ENCODE data around the gene INPP5E. TPM values are rescaled to one million over a fixed set of nuclear protein-coding genes. Genes with fewer than 3 reads are reported as not detected.

INPP5E gene
- total RNA-seq, 3 donors from 2014 or later (not counting 1 experiment from before 2014, with no cell fraction given), result 12.1 to 15.7 (median 14.4) TPM

DNA sequence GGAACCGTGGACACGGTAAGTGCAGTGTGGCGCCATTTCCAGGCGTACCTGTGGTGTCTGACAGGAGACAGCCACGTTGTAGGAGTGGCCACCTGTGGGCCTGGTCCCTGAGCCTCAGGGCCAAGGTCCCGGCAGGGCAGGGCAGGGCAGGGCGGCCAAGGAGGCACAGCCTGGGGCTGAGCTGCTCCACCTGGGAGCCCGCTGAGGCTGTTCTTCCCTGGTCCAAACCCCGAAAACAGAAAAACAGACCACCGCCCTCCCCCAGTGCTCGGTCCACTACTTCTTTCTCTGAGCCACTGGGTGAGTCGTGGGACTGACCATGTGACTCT is 20.6 kb downstream of the INPP5E start:
- intact Hi-C loops (cut with micrococcal nuclease), result no loop called here
- TF ChIP-seq, protein P1, sequence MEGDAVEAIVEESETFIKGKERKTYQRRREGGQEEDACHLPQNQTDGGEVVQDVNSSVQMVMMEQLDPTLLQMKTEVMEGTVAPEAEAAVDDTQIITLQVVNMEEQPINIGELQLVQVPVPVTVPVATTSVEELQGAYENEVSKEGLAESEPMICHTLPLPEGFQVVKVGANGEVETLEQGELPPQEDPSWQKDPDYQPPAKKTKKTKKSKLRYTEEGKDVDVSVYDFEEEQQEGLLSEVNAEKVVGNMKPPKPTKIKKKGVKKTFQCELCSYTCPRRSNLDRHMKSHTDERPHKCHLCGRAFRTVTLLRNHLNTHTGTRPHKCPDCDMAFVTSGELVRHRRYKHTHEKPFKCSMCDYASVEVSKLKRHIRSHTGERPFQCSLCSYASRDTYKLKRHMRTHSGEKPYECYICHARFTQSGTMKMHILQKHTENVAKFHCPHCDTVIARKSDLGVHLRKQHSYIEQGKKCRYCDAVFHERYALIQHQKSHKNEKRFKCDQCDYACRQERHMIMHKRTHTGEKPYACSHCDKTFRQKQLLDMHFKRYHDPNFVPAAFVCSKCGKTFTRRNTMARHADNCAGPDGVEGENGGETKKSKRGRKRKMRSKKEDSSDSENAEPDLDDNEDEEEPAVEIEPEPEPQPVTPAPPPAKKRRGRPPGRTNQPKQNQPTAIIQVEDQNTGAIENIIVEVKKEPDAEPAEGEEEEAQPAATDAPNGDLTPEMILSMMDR (IDR thresholded peaks at IDR 0.05), result no peak
- no peaks in the 10 kb centered on the region for H3K36me3 Mint-ChIP-seq
- no peak for ATAC-seq
- no peaks in the 10 kb centered on the region for H3K27me3 Mint-ChIP-seq (ENCODE audit: low read depth in 2 of 2)
- H3K9me3 ChIP-seq (ENCODE audit: control insufficient read depth, insufficient read depth, low read length), result no peaks in the 10 kb centered on the region
- H3K9me3 Mint-ChIP-seq, result no peaks in the 10 kb centered on the region
- H3K4me3 ChIP-seq (ENCODE audit: low read length), result no peak overlapping the region
- no peaks in the 10 kb centered on the region for H3K4me1 Mint-ChIP-seq
- H3K4me1 ChIP-seq (ENCODE audit: control insufficient read depth, insufficient read depth, low read length), result no peaks in the 10 kb centered on the region
- H3K4me3 Mint-ChIP-seq, result no peak overlapping the region
- no peak overlapping the region for H3K27ac ChIP-seq (ENCODE audit: low read length)
- WGBS (ENCODE audit: insufficient coverage), result 97% methylated on average over 12 of the region's 12 CpGs
- no peak for DNase-seq
- H3K27ac Mint-ChIP-seq, result no peak overlapping the region
- H3K27me3 ChIP-seq (ENCODE audit: control insufficient read depth, insufficient read depth, low read length), result no peaks in the 10 kb centered on the region
- peaks cover 76% of the 10 kb centered on the region for H3K36me3 ChIP-seq (ENCODE audit: control insufficient read depth, insufficient read depth, low read length)

DNA sequence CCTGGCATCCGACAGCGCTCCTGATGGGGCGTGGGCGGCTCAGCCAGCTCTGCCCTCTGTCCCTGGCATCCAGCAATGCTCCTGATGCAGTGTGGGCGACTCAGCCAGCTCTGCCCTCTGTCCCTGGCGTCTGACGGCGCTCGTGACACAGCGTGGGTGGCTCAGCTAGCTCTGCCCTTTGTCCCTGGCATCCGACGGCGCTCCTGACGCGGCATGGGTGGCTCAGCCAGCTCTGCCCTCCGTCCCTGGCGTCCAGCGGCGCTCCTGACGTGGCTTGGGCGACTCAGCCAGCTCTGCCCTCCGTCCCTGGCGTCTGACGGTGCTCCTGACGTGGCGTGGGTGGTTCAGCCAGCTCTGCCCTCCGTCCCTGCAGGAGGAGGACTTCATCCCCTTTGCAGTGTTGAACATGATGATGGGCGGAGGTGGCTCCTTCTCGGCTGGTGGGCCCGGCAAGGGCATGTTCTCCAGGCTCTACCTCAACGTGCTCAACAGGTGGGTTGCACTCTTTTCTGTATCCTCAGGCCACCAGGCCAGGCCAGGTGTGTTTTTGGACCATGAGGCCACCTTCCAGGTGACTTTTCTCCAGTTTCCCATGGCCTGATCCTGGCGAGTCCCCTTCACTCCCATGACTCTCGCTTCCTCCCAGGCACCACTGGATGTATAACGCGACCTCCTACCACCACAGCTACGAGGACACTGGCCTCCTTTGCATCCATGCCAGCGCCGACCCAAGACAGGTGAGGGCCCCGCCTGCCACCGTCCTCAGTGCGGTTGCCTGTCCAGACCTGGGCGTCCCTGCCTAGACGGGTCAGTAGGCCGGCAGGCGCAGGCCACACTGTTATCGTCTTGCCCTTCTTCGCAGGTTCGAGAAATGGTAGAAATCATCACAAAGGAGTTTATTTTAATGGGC is 21.2 kb downstream of the INPP5E start:
- WGBS (ENCODE audit: insufficient coverage), result 96% methylated on average over 48 of the region's 48 CpGs
- no peak overlapping the region for H3K27ac Mint-ChIP-seq

DNA sequence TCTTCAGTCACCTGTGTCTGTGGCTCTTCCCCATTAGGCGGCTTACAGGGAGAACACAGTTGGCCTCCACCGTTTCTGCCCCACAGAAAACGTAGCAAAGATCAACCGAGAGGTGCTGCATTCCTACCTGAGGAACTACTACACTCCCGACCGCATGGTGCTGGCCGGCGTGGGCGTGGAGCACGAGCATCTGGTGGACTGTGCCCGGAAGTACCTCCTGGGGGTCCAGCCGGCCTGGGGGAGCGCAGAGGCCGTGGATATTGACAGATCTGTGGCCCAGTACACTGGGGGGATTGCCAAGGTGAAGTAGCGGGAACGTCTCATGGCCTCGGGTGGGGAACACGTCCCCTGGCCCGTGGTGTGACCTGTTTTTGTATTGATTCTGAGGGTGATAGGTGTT is 22.7 kb downstream of the INPP5E start:
- Mint-ChIP-seq H3K27me3 (ENCODE audit: low read depth in 2 of 2) (no peaks in the 10 kb centered on the region), H3K9me3 (no peaks in the 10 kb centered on the region), H3K4me1 (peaks cover 0 to 5% of the 10 kb centered on the region in 2 donors), H3K36me3 (no peaks in the 10 kb centered on the region), H3K4me3 (no peak overlapping the region), H3K27ac (no peak overlapping the region)
- intact Hi-C loops (cut with micrococcal nuclease), result no loop called here
- H3K4me3 ChIP-seq (ENCODE audit: low read length), result no peak overlapping the region
- peaks cover 72% of the 10 kb centered on the region for H3K36me3 ChIP-seq (ENCODE audit: control insufficient read depth, insufficient read depth, low read length)
- DNase-seq, result no peak
- H3K27me3 ChIP-seq (ENCODE audit: control insufficient read depth, insufficient read depth, low read length), result no peaks in the 10 kb centered on the region
- no peak overlapping the region for H3K27ac ChIP-seq (ENCODE audit: low read length)
- TF ChIP-seq, protein P1 (IDR thresholded peaks at IDR 0.05), result no peak
- H3K9me3 ChIP-seq (ENCODE audit: control insufficient read depth, insufficient read depth, low read length), result no peaks in the 10 kb centered on the region
- WGBS (ENCODE audit: insufficient coverage), result 95% methylated on average over 19 of the region's 19 CpGs
- ATAC-seq, result no peak
- no peaks in the 10 kb centered on the region for H3K4me1 ChIP-seq (ENCODE audit: control insufficient read depth, insufficient read depth, low read length)

More for the DNA sequence above, 21.2 kb downstream of the INPP5E start:
- H3K9me3 Mint-ChIP-seq, result no peaks in the 10 kb centered on the region
- DNase-seq (no peak), ATAC-seq (no peak)
- peaks cover 0 to 5% of the 10 kb centered on the region in 2 donors for H3K4me1 Mint-ChIP-seq
- H3K27me3 ChIP-seq (ENCODE audit: control insufficient read depth, insufficient read depth, low read length), result no peaks in the 10 kb centered on the region
- H3K27me3 Mint-ChIP-seq (ENCODE audit: low read depth in 2 of 2), result no peaks in the 10 kb centered on the region
- no peaks in the 10 kb centered on the region for H3K4me1 ChIP-seq (ENCODE audit: control insufficient read depth, insufficient read depth, low read length)
- no peak overlapping the region for H3K4me3 Mint-ChIP-seq
- TF ChIP-seq, protein P1 (IDR thresholded peaks at IDR 0.05), result no peak
- H3K27ac ChIP-seq (ENCODE audit: low read length), result no peak overlapping the region
- intact Hi-C loops (cut with micrococcal nuclease), result no loop called here
- H3K9me3 ChIP-seq (ENCODE audit: control insufficient read depth, insufficient read depth, low read length), result no peaks in the 10 kb centered on the region
- no peaks in the 10 kb centered on the region for H3K36me3 Mint-ChIP-seq
- peaks cover 80% of the 10 kb centered on the region for H3K36me3 ChIP-seq (ENCODE audit: control insufficient read depth, insufficient read depth, low read length)
- no peak overlapping the region for H3K4me3 ChIP-seq (ENCODE audit: low read length)

Data from natural killer cell (primary cell).